Activated gamma-delta T cell (primary cell): ENCODE results near the gene DAPK3.
"Not testable (repeated sequence)": the region's sequence is repeated elsewhere in the genome, so short reads cannot be mapped to it uniquely, and the experiment has no call there.

Source experiments
- DNase-seq: peaks from one replicate; lab custom pipeline; 2025; lab: John Stamatoyannopoulos, UW

DAPK3 gene

DNA sequence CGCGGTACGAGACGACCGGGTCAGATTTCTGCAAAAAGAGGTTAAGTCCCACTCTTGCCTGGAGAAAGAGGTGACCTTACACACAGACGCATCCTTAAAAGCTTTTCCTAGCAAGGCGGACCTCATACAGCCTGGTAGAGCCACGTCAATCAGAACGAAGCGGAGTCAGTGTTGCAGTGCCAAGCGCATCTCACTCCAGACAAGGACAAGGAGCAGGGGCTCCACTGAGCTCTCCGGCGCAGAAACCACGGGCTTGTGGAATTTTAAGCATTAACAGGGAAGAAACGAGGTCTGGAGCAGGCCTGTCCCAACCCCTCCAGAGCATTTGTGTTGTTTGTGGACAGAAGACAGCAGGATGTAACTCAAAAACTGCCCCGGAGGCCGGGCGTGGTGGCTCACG is 7.2 kb upstream of the DAPK3 start:
- DNase-seq = no peak

DNA sequence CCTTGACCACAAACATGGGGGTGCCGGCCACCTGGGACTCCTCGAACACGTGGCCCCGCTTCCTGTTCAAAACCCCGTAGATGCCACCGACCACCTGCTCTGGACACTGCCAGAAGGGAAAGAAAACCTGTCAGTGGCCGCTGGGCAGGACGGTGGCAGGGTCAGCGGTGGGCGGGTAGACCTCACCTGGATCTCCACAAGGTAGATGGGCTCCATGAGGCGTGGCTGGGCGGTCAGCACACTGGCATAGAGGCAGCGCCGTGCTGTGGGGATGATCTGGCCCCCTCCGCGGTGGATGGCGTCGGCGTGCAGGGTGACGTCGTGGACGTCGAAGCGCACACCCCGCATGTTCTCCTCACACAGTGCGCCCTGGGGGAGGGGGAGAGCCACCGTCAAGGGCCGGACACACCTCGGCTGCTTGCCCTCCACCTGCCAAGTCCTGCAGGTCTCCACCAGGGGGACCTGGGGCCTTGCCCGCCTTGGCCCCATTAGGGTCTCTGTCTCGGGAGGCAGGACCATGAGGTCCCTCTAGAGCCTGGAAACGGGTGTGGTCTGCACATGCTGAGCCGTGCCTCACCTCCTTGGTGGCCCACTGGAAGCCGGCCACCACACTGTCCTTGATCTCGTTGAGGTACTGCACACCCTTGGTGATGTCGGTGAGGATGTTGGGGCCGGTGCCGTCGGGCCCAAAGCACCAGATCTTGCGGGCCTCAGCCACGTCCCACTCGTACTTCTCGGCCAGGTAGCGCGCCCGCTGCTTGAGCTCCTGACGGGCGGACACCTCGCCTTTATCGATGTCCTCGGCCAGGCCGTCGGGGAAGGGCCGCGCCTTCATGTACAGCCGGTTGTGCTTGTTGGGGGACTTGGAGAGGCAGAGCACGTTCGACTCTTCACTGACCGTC is 6.6 kb upstream of the DAPK3 start:
- no peak for DNase-seq

GRCh38 chr19:3976495-3977241 is 5.8 kb upstream of the DAPK3 start:
- DNase-seq = no peak

- no peak for DNase-seq
These were observed 4.8 kb upstream of the DAPK3 start for GRCh38 chr19:3975637-3976087.

GRCh38 chr19:3975144-3975543 is 4.2 kb upstream of the DAPK3 start:
- no peak for DNase-seq

- DNase-seq = no peak
These were observed 539 bp downstream of the DAPK3 start for GRCh38 chr19:3970313-3970807.

DNA sequence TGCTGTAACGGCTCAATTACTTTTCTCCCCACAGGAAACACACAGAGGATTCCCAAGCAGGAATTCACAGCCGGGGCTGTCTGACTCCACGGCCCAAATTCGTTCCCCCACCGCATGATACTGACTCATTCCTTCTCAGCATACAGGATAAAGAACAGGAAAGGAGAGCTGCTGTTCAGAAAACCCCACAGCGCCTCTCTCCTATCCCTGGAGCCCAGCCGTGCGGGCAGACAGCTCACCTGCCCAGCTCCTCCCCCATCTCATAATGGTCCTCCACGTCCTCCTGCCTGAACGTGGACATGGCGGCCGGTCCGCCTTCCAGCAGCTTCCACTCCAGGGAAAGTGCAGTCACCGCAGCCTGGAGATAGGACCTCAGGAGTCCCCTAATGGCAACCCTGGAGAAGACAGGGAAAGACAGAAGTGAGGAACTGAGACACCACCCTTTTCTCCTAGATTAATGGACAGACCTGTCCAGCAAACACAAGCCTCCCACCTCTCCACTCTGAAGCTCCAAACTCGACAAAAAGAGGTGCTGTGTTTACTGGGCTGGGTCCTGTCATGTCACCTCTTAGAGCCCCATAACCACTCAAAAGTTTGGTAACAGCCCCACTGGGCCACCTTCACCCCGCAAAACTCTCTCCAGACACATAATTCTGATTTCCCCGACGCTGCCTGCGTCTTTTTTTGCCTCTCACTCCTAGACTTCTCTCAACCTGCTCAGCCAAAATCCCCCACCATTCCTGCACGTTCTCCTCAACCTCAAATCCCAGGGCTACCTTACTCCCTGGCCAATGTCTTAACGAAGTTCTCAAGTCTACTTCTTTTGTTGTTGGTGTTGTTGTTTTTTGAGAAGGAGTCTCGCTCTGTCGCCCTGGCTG is 1.2 kb downstream of the DAPK3 start:
- no peak for DNase-seq

DNA sequence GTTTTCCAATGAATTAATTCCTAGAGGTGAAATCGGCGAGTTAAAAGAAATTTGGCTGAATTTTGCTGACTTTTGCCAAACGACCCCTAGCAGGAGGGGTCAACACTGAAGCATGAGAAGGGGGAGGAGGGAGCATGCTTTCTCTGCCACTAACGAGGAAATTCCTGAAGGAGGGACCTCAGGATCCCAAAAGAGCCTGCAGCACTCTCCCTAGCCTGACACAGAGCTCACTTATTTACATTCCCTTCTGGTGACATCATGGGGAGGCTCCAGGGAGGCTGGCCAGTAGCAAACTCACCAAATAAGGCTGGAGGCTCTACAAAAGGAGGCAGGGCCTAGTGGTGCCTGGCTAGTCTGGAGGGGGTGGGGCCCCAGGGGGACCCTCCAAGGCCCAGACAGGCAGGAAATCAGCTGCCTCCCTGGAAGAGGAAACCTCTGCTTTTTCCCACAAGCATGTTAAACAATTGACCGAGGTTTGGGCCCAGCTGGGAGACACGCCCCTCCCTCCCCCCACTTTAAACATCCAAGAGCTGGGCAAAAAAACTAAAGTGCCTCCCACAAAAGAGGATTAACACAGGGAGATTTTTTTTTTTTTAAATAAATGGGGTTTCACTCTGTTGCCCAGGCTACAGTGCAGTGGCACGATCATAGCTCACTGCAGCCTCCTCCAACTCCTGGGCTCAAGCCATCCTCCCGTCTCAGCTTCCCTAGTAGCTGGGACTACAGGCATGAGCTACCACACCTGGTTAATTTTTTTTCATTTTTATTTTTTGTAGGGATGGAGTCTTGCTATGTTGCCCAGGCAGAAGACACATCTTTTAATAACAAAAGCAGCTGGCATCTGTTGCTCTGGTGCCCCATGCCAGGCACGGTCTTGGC is 2.1 kb downstream of the DAPK3 start:
- no peak for DNase-seq

- not testable (repeated sequence) for DNase-seq
These were observed 2.9 kb downstream of the DAPK3 start for GRCh38 chr19:3967983-3968382.

DNA sequence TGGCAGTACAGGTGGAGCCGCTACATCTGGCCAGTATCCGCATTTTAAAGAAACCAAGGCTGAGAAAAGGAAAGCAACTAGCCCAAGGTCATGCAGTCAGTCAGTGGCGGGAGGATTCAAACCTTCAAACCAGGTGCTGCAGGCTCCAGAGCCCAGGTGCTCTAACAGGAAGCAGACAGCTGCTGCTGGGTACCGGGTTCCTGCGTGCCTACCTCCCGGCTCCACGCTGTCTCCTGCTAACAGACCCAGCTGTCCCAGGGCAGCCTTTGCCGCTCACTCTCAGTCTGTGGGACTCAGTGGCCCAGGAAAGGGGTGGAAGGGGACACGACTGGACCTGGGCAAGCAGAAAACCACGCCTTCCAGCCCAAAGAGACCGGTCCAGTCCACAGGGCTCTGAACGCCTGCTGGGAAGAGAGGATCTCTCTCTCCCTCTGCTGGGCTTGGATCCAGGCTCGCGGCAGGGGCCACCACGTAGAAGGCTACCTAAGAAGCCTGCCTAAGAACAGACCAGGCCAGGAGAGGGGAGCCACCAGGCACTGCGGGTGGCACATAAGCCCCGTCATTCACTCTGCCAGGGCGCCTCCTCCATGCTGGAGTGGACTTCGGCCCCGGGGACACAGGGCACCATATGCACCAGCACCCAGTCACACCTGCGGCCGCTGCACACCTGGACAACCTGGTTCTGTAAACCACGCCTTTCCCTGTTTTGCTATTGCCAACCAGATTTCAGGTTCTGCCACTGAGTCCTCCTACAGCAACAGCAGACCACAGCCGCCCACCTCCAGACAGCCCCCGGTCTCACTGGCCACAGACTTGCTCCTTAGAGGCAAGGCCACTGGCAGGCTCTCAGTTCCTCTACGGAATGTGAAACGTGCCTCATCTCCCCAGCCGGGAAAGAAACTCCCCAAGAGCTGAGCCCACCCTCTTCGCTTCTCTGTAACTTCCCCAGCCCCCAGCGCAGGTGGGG is 4.6 kb downstream of the DAPK3 start:
- no peak for DNase-seq

DNA sequence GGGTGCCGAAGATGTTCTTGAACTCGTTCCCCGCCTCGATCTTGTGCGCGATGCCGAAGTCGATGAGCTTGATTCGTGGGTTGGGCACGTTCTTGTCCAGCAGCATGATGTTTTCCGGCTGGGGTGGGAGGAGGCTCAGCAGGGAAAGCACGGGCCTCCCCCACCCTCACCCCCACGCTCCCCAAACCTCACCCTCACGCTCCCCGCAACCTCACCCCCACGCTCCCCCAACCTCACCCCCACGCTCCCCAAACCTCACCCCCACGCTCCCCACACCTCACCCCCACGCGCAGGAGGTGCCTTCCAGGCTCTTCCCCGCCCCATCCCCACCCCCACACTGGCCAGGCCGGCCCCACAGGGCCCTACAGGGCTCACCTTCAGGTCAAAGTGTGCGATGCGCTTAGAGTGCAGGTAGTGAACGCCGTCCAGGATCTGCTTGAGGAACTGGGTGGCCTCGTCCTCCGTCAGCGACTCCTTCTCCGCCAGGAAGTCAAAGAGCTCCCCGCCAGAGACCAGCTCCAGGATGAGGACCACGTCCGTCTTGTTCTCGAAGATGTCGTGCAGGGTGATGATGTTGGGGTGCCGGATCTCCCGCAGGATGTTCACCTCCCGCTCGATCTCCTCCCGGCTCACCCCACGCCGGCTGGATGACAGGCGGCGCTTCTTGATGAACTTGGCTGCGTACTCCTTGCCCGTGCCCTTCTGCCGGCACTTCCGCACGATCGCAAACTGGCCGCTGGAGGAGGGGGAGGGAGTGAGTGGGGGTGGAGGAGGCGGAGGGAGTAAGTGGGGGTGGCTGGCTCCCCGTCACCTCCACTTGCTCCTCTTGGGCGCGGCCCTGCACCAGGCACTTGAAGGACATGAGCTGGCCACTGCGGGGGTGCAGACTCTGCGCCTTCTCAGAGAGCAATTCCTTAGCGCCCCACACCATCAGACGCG is 6.4 kb downstream of the DAPK3 start:
- DNase-seq = no peak

DNA sequence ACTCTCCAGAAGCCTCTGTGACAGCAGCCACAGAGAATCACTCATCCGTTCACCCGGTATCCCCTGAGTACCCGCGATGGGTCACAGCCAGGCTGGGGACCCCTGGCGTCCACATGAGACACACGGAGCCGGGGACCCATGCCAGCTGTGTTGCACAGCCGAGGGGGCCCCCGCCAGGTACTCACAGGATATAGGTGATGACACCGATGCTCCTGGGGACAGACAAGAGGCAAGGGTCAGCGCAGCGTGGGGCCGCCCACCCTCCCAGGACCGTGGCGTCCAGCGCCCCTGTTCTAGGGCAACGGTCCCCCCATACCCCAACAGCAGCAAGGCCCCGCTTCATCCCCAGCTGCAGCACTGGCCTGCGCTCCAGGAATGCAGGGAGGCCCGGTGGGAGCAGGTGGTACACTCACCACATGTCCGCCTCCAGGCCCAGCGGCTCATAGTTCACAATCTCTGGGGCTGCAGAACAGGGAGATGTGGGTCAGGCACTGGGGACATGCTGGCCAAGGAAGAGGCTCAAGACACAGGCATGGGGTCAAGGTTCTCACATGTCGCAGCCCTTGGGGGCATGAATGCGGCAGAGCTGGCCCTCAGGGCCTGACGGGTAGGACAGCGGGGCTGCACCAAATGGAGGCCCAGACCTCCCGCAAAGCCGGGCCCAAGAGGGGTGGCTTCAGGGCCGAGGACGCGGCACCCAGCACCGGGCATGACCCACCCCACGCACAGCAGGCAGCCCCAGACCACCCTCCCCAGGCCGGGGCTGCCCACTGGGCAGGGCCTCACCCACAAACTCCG is 7.2 kb downstream of the DAPK3 start:
- DNase-seq = no peak

- no peak for DNase-seq
These were observed 9.9 kb downstream of the DAPK3 start for GRCh38 chr19:3961007-3961406.

- no peak for DNase-seq
These were observed 11.2 kb downstream of the DAPK3 start for GRCh38 chr19:3959766-3960131.

DNA sequence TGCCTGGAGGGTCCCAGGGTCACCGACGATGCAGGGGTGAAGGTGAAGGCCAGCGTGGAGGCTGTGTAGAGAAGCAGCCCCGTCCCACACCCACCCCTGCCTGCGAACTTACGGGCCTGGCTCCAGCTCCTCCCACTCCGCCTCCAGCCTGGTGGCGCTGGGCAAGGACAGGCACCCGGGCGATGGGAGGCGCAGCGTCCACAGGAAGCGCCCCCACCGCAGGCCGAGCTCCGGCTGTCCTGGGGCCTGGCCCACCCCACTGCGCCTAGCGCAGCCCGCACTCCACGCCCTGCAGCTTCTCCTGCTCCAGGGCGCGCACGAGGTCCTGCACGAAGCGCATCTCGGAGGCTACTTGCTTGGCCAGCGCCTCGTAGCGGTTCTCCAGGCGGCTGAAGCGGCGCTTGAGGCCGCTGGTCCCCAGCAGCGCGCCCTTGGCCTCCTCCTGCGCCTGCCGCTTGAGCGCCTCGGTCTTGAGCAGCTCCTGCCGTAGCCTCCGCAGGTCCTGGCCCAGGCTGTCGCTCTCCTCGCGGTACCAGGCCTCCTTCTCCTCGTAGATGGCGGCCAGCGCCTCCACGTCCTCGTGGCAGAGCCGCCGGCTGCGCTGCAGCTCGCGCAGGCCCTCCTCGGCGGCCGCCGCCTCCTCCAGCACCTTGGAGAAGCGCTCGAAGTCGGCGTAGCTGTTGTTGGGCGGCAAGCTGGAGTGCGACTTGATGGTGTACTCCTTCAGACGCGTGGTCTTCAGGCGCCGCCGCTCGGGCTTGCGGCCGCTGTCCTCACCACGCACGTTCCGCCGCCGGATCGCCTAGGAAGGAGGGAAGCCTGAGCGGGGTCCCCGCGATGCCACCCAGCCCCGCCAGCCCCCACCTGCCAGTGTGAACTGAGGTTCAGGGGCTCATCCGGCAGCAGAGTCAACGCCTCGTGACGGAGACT is 11.8 kb downstream of the DAPK3 start:
- no peak for DNase-seq

DNA sequence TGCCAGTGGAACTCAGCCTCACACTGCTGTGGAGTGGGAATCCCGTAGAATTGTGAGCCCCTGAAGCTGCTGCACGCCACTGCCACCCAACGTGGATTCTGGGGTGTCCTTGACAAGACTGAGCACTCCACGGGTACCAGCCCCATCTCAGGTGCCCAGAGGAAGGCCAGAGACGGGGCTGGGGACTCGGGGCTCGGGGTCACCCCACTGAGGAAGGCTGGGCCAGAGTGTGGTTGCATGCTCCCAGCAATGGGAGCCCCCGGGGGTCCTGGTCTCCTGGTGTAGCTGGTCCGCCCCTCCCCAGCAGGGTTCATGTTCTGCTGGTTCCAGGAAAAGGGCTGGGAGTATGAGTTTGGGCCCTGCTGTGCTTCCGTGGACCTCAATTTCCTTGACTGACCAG is 15.2 kb downstream of the DAPK3 start:
- DNase-seq = no peak

DNA sequence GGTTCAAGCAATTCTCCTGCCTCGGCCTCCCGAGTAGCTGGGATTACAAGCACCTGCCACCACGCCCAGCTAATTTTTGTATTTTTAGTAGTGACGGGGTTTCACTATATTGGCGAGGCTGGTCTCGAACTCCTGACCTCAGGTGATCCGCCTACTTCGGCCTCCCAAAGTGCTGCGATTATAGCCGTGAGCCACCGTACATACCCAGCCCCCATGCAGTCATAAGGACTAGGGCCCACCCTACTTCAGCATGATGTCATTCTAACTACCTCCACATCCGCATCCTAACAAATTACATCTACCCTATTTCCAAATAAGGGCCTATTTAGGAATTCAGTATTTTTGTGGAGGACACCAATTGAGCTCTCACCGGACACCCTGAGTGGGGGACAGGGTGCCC is 15.6 kb downstream of the DAPK3 start:
- DNase-seq = not testable (repeated sequence)
